Neural progenitor cell (in vitro differentiated cells): ENCODE measurements around the gene ITPR2.
"Not testable (repeated sequence)": the region's sequence is repeated elsewhere in the genome, so short reads cannot be mapped to it uniquely, and the experiment has no call there.

Experiments
- EZH2phosphoT487 ChIP-seq: fragments of 200-600 bp; sonication (generic); IDR thresholded peaks from 2 replicates; pipeline ENCODE4 v1.6.1; 2017; ENCODE audit warnings: antibody characterized with exemption
- TF ChIP-seq, protein P1 (sequence below): fragments of 200-600 bp; sonication (generic); IDR thresholded peaks from 2 replicates; pipeline ENCODE4 v1.5.1; 2017; ENCODE audit warnings: antibody characterized with exemption, mild to moderate bottlenecking

DNA sequence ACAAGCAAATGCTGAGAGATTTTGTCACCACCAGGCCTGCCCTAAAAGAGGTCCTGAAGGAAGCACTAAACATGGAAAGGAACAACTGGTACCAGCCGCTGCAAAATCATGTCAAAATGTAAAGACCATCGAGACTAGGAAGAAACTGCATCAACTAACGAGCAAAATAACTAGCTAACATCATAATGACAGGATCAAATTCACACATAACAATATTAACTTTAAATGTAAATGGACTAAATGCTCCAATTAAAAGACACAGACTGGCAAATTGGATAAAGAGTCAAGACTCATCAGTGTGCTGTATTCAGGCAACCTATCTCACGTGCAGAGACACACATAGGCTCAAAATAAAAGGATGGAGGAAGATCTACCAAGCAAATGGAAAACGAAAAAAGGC lies 161.5 kb downstream of the ITPR2 start:
- TF ChIP-seq, protein P1, sequence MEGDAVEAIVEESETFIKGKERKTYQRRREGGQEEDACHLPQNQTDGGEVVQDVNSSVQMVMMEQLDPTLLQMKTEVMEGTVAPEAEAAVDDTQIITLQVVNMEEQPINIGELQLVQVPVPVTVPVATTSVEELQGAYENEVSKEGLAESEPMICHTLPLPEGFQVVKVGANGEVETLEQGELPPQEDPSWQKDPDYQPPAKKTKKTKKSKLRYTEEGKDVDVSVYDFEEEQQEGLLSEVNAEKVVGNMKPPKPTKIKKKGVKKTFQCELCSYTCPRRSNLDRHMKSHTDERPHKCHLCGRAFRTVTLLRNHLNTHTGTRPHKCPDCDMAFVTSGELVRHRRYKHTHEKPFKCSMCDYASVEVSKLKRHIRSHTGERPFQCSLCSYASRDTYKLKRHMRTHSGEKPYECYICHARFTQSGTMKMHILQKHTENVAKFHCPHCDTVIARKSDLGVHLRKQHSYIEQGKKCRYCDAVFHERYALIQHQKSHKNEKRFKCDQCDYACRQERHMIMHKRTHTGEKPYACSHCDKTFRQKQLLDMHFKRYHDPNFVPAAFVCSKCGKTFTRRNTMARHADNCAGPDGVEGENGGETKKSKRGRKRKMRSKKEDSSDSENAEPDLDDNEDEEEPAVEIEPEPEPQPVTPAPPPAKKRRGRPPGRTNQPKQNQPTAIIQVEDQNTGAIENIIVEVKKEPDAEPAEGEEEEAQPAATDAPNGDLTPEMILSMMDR: not testable (repeated sequence)
- not testable (repeated sequence) for TF ChIP-seq EZH2phosphoT487
